ENCODE data around the gene EMILIN2.
"Not testable (repeated sequence)": the region's sequence is repeated elsewhere in the genome, so short reads cannot be mapped to it uniquely, and the experiment has no call there.

EMILIN2 gene

GRCh38 chr18:2847317-2848246, 776 bp downstream of the EMILIN2 start:
- no peak; the same call in 1 of the 2 replicates for TF ChIP-seq CTCF (IDR thresholded peaks at IDR 0.05; ENCODE audit: low read depth, low read length)
- no peak for DNase-seq (ENCODE audit: extremely low read depth, low read depth)

DNA sequence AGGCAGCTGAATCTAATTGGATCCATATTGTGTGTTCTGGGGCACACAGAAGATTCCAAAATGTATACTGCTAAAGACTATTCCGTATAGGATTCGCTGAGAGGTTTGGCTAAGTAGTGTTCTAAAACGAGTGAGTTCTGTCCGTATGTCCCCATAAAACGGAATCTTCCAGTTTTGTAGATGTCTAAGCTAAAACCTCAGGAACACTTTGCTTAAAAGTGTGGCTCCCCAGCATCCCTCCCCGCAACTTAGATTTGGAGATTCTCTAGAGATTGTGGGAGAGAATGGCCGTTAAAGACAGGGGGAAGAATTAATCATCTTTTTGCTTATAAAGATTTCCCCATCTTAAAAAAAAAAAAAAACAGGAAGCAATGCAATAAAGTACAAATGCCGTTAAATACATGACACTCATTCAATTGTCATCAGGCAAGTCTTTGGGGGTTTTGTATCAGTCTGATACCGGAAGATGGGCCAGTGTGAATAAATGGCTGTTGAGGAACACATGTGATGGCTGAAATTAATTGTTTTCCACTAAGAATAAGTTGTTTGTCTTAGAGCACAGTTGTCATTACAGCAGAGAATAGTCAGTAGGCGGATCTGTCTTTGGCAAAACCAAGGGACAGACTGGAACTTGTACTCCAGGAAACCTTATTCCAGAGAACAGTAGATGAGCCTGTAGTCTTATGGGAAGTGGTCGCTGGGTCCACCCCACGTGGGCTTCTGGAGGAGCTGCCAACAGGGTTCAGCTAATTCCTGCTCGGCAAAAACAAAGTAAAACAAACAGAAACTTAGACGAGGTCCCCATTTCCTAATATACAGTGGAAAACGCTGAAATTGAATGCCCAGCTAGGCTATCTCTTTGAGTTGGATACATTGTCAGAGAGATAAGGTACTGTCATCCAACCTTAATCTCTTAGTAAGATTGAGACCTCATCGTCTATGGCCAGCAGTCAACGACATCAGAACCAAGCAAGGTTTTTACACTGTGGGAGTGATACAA, 1.7 kb downstream of the EMILIN2 start:
- no peak for DNase-seq (ENCODE audit: extremely low read depth, low read depth)
- TF ChIP-seq CTCF (IDR thresholded peaks at IDR 0.05; ENCODE audit: low read depth, low read length) = no peak

- DNase-seq (ENCODE audit: extremely low read depth, low read depth) = no peak
- no peak for TF ChIP-seq CTCF (IDR thresholded peaks at IDR 0.05; ENCODE audit: low read depth, low read length)
Observed at GRCh38 chr18:2850816-2851215, 4.0 kb downstream of the EMILIN2 start.

DNA sequence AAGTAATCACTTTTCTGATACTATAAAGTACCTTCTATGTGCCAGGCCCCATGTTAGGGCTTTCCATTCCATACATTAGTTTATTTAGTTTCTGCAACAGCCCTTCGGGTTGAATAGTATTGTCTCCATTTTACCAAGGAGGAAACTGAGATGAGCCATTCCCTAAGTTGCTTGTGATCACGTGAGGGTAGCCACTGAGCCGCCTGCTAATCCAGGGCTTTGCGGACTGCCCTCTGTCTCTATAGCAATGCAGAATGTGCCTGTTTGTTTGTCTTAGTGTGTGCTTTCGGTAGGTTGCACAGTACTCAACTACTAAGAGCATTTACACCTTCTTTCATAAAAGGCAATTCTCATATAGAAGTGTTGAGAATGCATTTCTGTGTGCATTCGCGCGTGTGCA, 5.0 kb downstream of the EMILIN2 start:
- no peak for DNase-seq (ENCODE audit: extremely low read depth, low read depth)
- TF ChIP-seq CTCF (IDR thresholded peaks at IDR 0.05; ENCODE audit: low read depth, low read length) = no peak

DNA sequence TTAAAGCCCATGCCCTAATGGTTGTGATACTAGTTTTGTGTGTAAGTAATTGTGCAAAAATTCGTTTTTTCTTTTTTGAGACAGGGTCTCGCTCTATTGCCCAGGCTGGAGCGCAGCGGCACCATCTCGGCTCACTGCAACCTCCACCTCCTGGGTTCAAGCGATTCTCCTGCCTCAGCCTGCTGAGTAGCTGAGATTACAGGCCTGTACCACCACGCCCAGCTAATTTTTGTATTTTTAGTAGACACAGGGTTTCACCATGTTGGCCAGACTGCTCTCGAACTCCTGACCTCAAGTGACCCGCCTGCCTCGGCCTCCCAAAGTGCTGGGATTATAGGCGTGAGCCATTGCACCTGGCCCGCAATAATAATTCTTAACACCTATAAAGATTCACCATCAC, 5.7 kb downstream of the EMILIN2 start:
- not testable (repeated sequence) for DNase-seq (ENCODE audit: extremely low read depth, low read depth)

DNA sequence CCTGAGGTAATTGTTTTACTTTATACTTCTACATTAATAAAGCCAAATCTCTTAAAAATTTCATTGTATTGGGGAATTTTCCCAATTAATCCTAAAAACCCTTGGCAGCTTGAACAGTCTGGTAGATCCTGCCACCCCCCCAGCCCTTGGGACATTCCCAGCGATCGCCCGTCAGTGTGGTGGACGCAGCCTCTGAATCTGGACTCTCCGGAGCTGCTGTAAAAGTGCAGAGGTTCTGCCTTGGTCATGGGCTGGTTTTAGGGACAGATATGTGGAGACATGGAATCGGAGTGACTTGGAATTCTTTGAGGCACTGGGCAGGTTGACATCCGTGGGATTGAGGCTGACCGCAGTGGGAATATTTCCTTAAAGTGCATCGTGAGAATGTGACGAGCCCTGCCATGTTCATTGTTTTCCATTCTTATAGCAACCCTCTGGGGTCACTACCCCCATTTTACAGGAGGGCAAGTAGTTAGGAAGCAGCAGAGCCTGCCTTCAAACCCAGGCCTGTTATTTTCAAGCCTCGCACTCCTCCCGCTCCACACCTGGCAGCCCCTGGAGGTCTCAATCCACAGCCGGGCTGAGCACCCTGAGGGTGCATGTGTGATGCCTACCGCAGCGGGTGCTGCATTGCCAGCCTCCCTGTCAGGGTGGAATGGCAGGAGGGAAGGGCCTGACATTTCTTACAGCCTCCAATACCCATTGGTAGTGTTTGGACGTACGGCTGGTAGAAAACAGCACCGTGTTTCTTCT, 6.5 kb downstream of the EMILIN2 start:
- no peak for TF ChIP-seq CTCF (IDR thresholded peaks at IDR 0.05; ENCODE audit: low read depth, low read length)
- no peak for DNase-seq (ENCODE audit: extremely low read depth, low read depth)

DNA sequence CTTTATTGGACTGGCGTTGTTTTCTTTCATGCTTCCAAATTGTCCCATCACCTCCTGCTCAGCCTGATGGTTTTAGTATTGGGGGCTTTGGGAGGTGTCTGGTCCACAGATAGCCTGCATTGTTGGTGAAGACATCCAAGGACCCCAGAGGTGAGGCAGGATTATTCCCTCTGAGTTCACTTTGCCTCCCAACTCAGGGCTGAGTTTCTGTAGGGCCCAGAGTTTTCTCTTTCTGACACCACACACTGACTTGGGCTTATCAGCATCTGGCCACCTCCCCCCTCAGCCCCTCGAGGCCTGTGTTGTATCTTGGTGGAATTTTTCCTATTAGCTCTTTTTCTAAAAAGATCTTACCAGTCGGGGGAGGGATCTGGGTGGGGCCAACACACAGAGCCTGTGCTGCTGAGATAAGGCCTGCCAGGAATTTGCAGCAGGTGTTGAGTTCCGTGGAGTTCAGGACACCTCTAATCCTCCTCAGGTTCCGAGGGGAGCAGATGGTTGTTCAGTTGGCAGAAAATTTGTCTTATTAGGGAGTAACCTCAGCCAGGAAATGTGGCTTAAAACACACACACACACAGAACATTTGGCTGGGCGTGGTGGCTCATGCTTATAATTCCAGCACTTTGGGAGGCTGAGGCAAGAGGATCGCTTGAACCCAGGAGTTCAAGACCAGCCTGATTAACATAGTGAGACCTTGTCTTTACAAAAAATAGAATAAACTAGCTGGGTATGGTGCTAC, 7.3 kb downstream of the EMILIN2 start:
- no peak for TF ChIP-seq CTCF (IDR thresholded peaks at IDR 0.05; ENCODE audit: low read depth, low read length)
- DNase-seq (ENCODE audit: extremely low read depth, low read depth) = no peak

All from AG09319 (cell line).